Neural cell (in vitro differentiated cells): ENCODE results near the gene PIK3C2G. TPM values are rescaled to one million over a fixed set of nuclear protein-coding genes. Genes with fewer than 3 reads are reported as not detected.

Source experiments
- H2AFZ ChIP-seq: fragments of 200-600, 300-800 bp; sonication (generic), shearing (Covaris generic); 2 replicates; pipeline ENCODE4 v1.6.0; 2014; ENCODE audit warnings: low read depth, mild to moderate bottlenecking, antibody characterized with exemption, low read length, moderate library complexity
- H3F3A ChIP-seq: fragments of 200-600 bp; shearing (Covaris generic); 2 replicates; pipeline ENCODE4 v1.6.1; 2016; ENCODE audit warnings: mild to moderate bottlenecking, moderate library complexity, mixed read lengths, antibody characterized with exemption, low read length; ENCODE audit not compliant: insufficient read depth, poor library complexity, severe bottlenecking
- H3K27ac ChIP-seq: fragments of 200-600, 300-800 bp; sonication (generic), shearing (Covaris generic); 2 replicates; pipeline ENCODE4 v1.5.1; 2014; ENCODE audit warnings: mild to moderate bottlenecking, low read length, moderate library complexity
- H3K27me3 ChIP-seq: fragments of 300-800, 200-600 bp; sonication (generic), shearing (Covaris generic); 2 replicates; pipeline ENCODE4 v1.6.0; 2014; ENCODE audit warnings: mild to moderate bottlenecking, low read depth, low read length, moderate library complexity; ENCODE audit not compliant: insufficient read depth
- H3K36me3 ChIP-seq: fragments of 300-800, 200-600 bp; sonication (generic), shearing (Covaris generic); 2 replicates; pipeline ENCODE4 v1.5.1; 2014; ENCODE audit warnings: mild to moderate bottlenecking, antibody characterized with exemption, low read length, moderate library complexity; ENCODE audit not compliant: insufficient read depth
- H3K4me2 ChIP-seq: fragments of 300-800, 200-600 bp; sonication (generic), shearing (Covaris generic); 2 replicates; pipeline ENCODE4 v1.6.0; 2014; ENCODE audit warnings: mild to moderate bottlenecking, low read length
- H3K4me3 ChIP-seq: fragments of 300-800, 200-600 bp; sonication (generic), shearing (Covaris generic); 2 replicates; pipeline ENCODE4 v1.5.1; 2014; ENCODE audit warnings: mild to moderate bottlenecking, low read length, moderate library complexity
- H3K79me2 ChIP-seq: fragments of 200-600 bp; shearing (Covaris generic); replicated peaks from 2 replicates; pipeline ENCODE4 v1.6.0; 2014; ENCODE audit warnings: mild to moderate bottlenecking, low read length, moderate library complexity; ENCODE audit not compliant: insufficient read depth
- H3K9ac ChIP-seq: fragments of 300-800, 200-600 bp; sonication (generic), shearing (Covaris generic); 2 replicates; pipeline ENCODE4 v1.6.1; 2016; ENCODE audit warnings: mild to moderate bottlenecking, low read length, mixed read lengths
- H3K9me2 ChIP-seq: fragments of 200-600 bp; shearing (Covaris generic); 2 replicates; pipeline ENCODE4 v1.6.1; 2016; ENCODE audit warnings: mild to moderate bottlenecking, low read length, mixed read lengths; ENCODE audit not compliant: insufficient read depth
- H3K9me3 ChIP-seq: fragments of 200-600, 300-800 bp; sonication (generic), shearing (Covaris generic); 2 replicates; pipeline ENCODE4 v1.6.1; 2016; ENCODE audit warnings: mild to moderate bottlenecking, mixed run types, low read length, moderate library complexity, mixed read lengths
- H4K20me1 ChIP-seq: fragments of 200-600 bp; shearing (Covaris generic); 2 replicates; pipeline ENCODE4 v1.6.1; 2016; ENCODE audit warnings: mild to moderate bottlenecking, mixed run types; ENCODE audit not compliant: insufficient read depth
- EP300 ChIP-seq: fragments of 450-650 bp; conservative IDR thresholded peaks from 2 replicates; pipeline ENCODE4 v1.6.1; 2014; ENCODE audit warnings: antibody characterized with exemption, mild to moderate bottlenecking, moderate library complexity; ENCODE audit not compliant: poor library complexity, severe bottlenecking
- EZH2 ChIP-seq: fragments of 200-600, 300-800 bp; shearing (Covaris generic), sonication (generic); IDR thresholded peaks from 2 replicates; pipeline ENCODE4 v1.6.1; 2014; ENCODE audit warnings: antibody characterized with exemption, low read length, borderline replicate concordance, mild to moderate bottlenecking; ENCODE audit not compliant: insufficient read depth, poor library complexity, severe bottlenecking
- MXI1 ChIP-seq: fragments of 450-650 bp; conservative IDR thresholded peaks from 2 replicates; pipeline ENCODE4 v1.6.1; 2014; ENCODE audit warnings: antibody characterized with exemption, mild to moderate bottlenecking; ENCODE audit not compliant: poor library complexity, severe bottlenecking
- POLR2AphosphoS5 ChIP-seq: IDR thresholded peaks from 2 replicates; pipeline ENCODE4 v1.6.1; 2012
- RAD21 ChIP-seq: fragments of 450-650 bp; conservative IDR thresholded peaks from 2 replicates; pipeline ENCODE4 v1.6.1; 2014; ENCODE audit warnings: antibody characterized with exemption, mild to moderate bottlenecking, moderate library complexity
- SMC3 ChIP-seq: fragments of 450-650 bp; conservative IDR thresholded peaks from 2 replicates; pipeline ENCODE4 v1.6.1; 2014; ENCODE audit warnings: antibody characterized with exemption, mild to moderate bottlenecking, moderate library complexity; ENCODE audit not compliant: poor library complexity
- TAF1 ChIP-seq: IDR thresholded peaks from 2 replicates; pipeline ENCODE4 v1.6.1; 2012; ENCODE audit warnings: low read depth
- polyA plus RNA-seq: library from polyadenylated mRNA; depleted of rRNA; stranded (reverse); fragments of >200 nt; gene quantifications from 2 replicates; pipeline ENCODE4 v1.2.3, GENCODE V29; 2014
- TF ChIP-seq, protein P1 (sequence below): fragments of 450-650 bp; IDR thresholded peaks from 2 replicates; pipeline ENCODE4 v1.5.1; 2014; ENCODE audit warnings: antibody characterized with exemption, mild to moderate bottlenecking, moderate library complexity; ENCODE audit not compliant: poor library complexity, severe bottlenecking
- TF ChIP-seq, protein P2 (sequence below): IDR thresholded peaks from 2 replicates; pipeline ENCODE4 v1.6.1; 2012; ENCODE audit warnings: borderline replicate concordance

The PIK3C2G gene
- polyA plus RNA-seq, 1 donor from 2014 or later, result not detected

DNA sequence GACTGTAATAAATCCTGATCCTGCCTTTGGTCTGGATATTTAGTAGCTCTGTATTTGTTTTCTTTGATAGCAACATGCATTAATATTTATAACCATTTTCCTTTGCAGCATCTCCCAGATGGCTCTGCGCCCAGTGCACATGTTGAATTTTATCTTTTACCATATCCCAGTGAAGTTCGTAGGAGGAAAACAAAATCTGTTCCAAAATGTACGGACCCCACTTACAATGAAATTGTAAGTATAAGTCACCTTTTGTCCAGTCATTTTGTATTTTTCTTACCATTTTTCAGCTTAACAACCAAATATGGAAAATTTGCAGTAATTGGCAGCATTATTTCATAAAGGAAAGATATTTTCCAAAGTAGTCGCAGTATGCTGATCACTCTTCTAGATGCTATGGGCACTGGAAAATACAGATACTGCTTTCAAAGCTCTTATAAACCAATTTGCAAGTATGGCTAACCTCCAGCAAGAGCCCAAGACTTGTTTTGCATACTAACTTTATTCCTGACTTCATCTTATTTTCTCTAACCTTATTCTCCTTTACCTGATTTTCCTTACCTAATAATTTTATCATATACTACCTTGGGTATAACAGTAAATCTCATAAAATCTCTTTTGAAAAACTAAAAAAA lies 379.1 kb downstream of the PIK3C2G start:
- Histone ChIP-seq H3K9me3 (no peaks in the 10 kb centered on the region), H3K4me3 (no peak overlapping the region), H4K20me1 (no peaks in the 10 kb centered on the region), H3K4me2 (no peak overlapping the region), H3F3A (no peaks in the 10 kb centered on the region), H3K27ac (no peak overlapping the region), H3K9me2 (no peaks in the 10 kb centered on the region), H3K9ac (no peak overlapping the region), H3K79me2 (no peaks in the 10 kb centered on the region), H3K36me3 (no peaks in the 10 kb centered on the region), H2AFZ (no peak overlapping the region), H3K27me3 (no peaks in the 10 kb centered on the region)
- no peak for TF ChIP-seq EZH2
- TF ChIP-seq RAD21, result no peak
- TF ChIP-seq MXI1, result no peak
- TF ChIP-seq, protein P1, sequence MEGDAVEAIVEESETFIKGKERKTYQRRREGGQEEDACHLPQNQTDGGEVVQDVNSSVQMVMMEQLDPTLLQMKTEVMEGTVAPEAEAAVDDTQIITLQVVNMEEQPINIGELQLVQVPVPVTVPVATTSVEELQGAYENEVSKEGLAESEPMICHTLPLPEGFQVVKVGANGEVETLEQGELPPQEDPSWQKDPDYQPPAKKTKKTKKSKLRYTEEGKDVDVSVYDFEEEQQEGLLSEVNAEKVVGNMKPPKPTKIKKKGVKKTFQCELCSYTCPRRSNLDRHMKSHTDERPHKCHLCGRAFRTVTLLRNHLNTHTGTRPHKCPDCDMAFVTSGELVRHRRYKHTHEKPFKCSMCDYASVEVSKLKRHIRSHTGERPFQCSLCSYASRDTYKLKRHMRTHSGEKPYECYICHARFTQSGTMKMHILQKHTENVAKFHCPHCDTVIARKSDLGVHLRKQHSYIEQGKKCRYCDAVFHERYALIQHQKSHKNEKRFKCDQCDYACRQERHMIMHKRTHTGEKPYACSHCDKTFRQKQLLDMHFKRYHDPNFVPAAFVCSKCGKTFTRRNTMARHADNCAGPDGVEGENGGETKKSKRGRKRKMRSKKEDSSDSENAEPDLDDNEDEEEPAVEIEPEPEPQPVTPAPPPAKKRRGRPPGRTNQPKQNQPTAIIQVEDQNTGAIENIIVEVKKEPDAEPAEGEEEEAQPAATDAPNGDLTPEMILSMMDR, result no peak
- TF ChIP-seq SMC3, result no peak
- no peak for TF ChIP-seq POLR2AphosphoS5
- TF ChIP-seq TAF1, result no peak
- no peak for TF ChIP-seq EP300
- TF ChIP-seq, protein P2, sequence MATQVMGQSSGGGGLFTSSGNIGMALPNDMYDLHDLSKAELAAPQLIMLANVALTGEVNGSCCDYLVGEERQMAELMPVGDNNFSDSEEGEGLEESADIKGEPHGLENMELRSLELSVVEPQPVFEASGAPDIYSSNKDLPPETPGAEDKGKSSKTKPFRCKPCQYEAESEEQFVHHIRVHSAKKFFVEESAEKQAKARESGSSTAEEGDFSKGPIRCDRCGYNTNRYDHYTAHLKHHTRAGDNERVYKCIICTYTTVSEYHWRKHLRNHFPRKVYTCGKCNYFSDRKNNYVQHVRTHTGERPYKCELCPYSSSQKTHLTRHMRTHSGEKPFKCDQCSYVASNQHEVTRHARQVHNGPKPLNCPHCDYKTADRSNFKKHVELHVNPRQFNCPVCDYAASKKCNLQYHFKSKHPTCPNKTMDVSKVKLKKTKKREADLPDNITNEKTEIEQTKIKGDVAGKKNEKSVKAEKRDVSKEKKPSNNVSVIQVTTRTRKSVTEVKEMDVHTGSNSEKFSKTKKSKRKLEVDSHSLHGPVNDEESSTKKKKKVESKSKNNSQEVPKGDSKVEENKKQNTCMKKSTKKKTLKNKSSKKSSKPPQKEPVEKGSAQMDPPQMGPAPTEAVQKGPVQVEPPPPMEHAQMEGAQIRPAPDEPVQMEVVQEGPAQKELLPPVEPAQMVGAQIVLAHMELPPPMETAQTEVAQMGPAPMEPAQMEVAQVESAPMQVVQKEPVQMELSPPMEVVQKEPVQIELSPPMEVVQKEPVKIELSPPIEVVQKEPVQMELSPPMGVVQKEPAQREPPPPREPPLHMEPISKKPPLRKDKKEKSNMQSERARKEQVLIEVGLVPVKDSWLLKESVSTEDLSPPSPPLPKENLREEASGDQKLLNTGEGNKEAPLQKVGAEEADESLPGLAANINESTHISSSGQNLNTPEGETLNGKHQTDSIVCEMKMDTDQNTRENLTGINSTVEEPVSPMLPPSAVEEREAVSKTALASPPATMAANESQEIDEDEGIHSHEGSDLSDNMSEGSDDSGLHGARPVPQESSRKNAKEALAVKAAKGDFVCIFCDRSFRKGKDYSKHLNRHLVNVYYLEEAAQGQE, result no peak

DNA sequence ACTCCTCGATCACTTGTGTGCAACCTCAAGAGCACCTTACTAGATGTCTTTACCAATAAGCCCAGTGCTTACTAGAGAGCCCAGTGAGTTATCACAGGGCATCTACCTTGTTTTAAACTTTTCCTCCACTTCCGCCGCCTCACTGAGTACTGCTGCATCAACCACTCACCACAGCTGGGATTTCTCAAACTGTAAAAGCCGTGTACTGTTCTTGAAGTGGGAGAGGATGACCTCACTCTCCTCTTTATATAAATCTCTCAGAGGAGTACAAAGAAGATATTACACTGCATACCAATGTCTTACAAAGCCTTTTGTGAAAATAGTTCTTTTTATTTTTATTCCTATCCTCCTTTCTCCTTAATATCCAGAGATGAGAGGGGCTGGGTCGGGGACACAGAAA lies 382.4 kb downstream of the PIK3C2G start:
- no peak overlapping the region for H3K9ac ChIP-seq
- no peaks in the 10 kb centered on the region for H3F3A ChIP-seq
- no peaks in the 10 kb centered on the region for H3K79me2 ChIP-seq
- H3K27me3 ChIP-seq, result no peaks in the 10 kb centered on the region
- H3K36me3 ChIP-seq, result no peaks in the 10 kb centered on the region
- no peak overlapping the region for H3K27ac ChIP-seq
- H3K9me3 ChIP-seq, result no peaks in the 10 kb centered on the region
- no peaks in the 10 kb centered on the region for H3K9me2 ChIP-seq
- H2AFZ ChIP-seq, result no peak overlapping the region
- H3K4me2 ChIP-seq, result no peak overlapping the region
- TF ChIP-seq MXI1 (no peak), RAD21 (no peak), EZH2 (no peak)
- TF ChIP-seq, protein P2, result no peak
- no peaks in the 10 kb centered on the region for H4K20me1 ChIP-seq
- no peak overlapping the region for H3K4me3 ChIP-seq
